ENCODE data around the gene COL6A5. TPM values are rescaled to one million over a fixed set of nuclear protein-coding genes. Genes with fewer than 3 reads are reported as not detected.

COL6A5 gene
- polyA plus RNA-seq, 1 of the 3 experiments (the other 2 are of a cell fraction) = not detected

DNA sequence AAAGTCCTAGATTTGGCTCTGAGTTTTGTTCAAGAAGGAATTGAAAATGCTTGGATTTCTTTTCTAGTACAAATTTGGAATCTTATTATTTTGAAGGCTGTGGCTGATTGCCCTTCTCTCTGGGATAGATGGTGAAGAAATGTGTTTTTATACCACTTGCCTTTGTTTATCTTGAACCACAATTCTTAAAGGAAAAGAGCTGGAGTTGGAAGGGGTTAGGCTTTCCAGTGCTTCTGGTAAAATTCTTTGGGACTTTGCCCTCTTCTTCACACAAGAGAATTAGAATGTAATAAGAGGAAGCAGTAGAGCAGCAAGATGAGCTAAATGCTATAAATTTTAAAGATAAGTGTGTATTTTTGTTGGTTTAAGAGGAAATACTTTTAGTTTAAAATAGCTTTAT is 65.8 kb downstream of the COL6A5 start:
- Histone ChIP-seq H3K36me3 (replicated peaks in 1 of 2; ENCODE audit: control insufficient read depth in 1 of 2, insufficient read depth in 2 of 2, low read length in 1 of 2) (no peaks in the 10 kb centered on the region), H3K27ac (ENCODE audit: low read depth in 2 of 2, low read length in 1 of 2) (no peak overlapping the region), H3K27me3 (ENCODE audit: insufficient read depth) (no peaks in the 10 kb centered on the region), H4K20me1 (ENCODE audit: insufficient read depth) (no peaks in the 10 kb centered on the region), H3K4me1 (ENCODE audit: control insufficient read depth in 1 of 2, insufficient read depth in 2 of 2, low read depth in 1 of 2, low read length in 1 of 2) (no peaks in the 10 kb centered on the region; a peak in 1 of 4 replicates), H3K9me3 (no peaks in the 10 kb centered on the region), H3K9ac (no peak overlapping the region), H2AFZ (ENCODE audit: low read depth) (no peak overlapping the region), H3K79me2 (ENCODE audit: insufficient read depth) (no peaks in the 10 kb centered on the region), H3K4me2 (no peak overlapping the region), H3K4me3 (ENCODE audit: low read depth in 2 of 2, low read length in 1 of 2) (no peak overlapping the region), H3F3A (replicated peaks; ENCODE audit: insufficient read depth) (no peaks in the 10 kb centered on the region), H3K9me2 (no peaks in the 10 kb centered on the region)
- no peak for DNase-seq
- POLR2A ChIA-PET = no interaction called here
- CTCF ChIA-PET = no interaction called here
- no peak for TF ChIP-seq MEF2A (IDR thresholded peaks at IDR 0.05; ENCODE audit: borderline replicate concordance, low read depth)

DNA sequence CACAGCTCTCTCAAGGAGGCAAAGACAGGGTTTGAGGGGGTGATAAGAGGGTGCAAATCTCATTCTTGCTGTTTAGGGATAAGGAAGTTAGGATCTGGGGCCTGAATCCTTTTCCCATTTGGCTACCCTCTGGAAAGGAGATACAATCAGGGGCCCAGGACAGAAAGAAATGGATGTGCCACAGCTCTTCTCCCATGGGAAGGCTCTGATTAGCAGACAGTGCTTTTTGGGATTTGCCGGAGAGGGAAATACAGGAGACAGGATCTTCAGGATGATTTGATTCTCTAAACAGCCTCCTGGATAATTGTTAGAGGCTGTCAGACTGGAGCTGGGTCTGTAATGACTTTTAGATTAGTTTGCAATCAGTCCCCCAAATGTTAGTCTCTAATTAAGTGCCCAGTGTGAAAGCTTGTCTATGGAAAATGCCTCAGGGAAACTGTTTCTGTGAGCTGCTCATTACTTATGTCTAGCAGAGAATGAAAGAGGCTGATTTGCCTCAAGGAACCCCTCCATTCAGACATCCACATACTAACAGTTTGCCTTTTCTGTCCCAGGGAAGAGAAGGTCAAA is 67.6 kb downstream of the COL6A5 start:
- no peaks in the 10 kb centered on the region for H3F3A ChIP-seq (replicated peaks; ENCODE audit: insufficient read depth)
- ChIA-PET POLR2A (no interaction called here), CTCF (no interaction called here)
- no peak for DNase-seq
- no peaks in the 10 kb centered on the region for H3K9me3 ChIP-seq
- no peaks in the 10 kb centered on the region for H3K27me3 ChIP-seq (ENCODE audit: insufficient read depth)
- H3K79me2 ChIP-seq (ENCODE audit: insufficient read depth) = no peaks in the 10 kb centered on the region
- H3K27ac ChIP-seq (ENCODE audit: low read depth in 2 of 2, low read length in 1 of 2) = no peak overlapping the region
- WGBS (ENCODE audit: low lambda C conversion rate) = 0% methylated on average over 1 of the region's 1 CpG
- no peaks in the 10 kb centered on the region for H4K20me1 ChIP-seq (ENCODE audit: insufficient read depth)
- no peak overlapping the region for H3K4me2 ChIP-seq
- no peaks in the 10 kb centered on the region; a peak in 1 of 4 replicates for H3K4me1 ChIP-seq (ENCODE audit: control insufficient read depth in 1 of 2, insufficient read depth in 2 of 2, low read depth in 1 of 2, low read length in 1 of 2)
- H3K9ac ChIP-seq = no peak overlapping the region
- H3K36me3 ChIP-seq (replicated peaks in 1 of 2; ENCODE audit: control insufficient read depth in 1 of 2, insufficient read depth in 2 of 2, low read length in 1 of 2) = no peaks in the 10 kb centered on the region
- H3K9me2 ChIP-seq = no peaks in the 10 kb centered on the region
- no peak overlapping the region for H3K4me3 ChIP-seq (ENCODE audit: low read depth in 2 of 2, low read length in 1 of 2)
- no peak overlapping the region for H2AFZ ChIP-seq (ENCODE audit: low read depth)
- TF ChIP-seq JUND (IDR thresholded peaks at IDR 0.05) (no peak), TEAD4 (IDR thresholded peaks at IDR 0.05; ENCODE audit: borderline replicate concordance, insufficient read depth) (no peak), EP300 (IDR thresholded peaks at IDR 0.05; ENCODE audit: borderline replicate concordance in 1 of 2, low read depth in 1 of 2, low read length in 1 of 2) (no peak), ELF1 (IDR thresholded peaks at IDR 0.05) (no peak)
- TF ChIP-seq, protein P1, sequence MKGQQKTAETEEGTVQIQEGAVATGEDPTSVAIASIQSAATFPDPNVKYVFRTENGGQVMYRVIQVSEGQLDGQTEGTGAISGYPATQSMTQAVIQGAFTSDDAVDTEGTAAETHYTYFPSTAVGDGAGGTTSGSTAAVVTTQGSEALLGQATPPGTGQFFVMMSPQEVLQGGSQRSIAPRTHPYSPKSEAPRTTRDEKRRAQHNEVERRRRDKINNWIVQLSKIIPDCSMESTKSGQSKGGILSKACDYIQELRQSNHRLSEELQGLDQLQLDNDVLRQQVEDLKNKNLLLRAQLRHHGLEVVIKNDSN (IDR thresholded peaks at IDR 0.05; ENCODE audit: borderline replicate concordance, low read depth) = no peak
- TF ChIP-seq, protein P2, sequence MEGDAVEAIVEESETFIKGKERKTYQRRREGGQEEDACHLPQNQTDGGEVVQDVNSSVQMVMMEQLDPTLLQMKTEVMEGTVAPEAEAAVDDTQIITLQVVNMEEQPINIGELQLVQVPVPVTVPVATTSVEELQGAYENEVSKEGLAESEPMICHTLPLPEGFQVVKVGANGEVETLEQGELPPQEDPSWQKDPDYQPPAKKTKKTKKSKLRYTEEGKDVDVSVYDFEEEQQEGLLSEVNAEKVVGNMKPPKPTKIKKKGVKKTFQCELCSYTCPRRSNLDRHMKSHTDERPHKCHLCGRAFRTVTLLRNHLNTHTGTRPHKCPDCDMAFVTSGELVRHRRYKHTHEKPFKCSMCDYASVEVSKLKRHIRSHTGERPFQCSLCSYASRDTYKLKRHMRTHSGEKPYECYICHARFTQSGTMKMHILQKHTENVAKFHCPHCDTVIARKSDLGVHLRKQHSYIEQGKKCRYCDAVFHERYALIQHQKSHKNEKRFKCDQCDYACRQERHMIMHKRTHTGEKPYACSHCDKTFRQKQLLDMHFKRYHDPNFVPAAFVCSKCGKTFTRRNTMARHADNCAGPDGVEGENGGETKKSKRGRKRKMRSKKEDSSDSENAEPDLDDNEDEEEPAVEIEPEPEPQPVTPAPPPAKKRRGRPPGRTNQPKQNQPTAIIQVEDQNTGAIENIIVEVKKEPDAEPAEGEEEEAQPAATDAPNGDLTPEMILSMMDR (IDR thresholded peaks at IDR 0.05) = no peak

DNA sequence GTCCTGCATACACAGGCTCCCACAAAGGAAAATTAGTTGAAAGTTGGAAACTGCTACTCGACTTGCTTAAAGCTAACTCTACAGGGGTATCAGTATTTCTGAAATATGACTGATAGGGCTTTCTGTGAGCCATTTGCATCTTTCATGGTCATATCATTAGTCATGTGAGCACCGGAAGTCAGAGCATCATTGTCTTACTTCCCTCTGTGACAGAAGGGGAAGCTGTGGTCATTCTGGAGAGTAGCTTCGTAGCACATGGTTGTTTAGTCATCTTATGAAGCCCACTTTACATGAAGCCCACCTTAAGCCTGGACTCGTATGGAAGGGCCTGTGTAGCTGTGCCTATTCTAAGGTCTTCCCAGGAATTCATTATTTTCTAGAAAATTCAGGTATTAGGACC is 69.0 kb downstream of the COL6A5 start:
- no peak overlapping the region for H3K4me3 ChIP-seq (ENCODE audit: low read depth in 2 of 2, low read length in 1 of 2)
- H2AFZ ChIP-seq (ENCODE audit: low read depth) = no peak overlapping the region
- H3K4me2 ChIP-seq = no peak overlapping the region
- H4K20me1 ChIP-seq (ENCODE audit: insufficient read depth) = no peaks in the 10 kb centered on the region
- no peaks in the 10 kb centered on the region for H3K9me2 ChIP-seq
- no peaks in the 10 kb centered on the region for H3K9me3 ChIP-seq
- 25% methylated on average over 4 of the region's 4 CpGs for WGBS (ENCODE audit: low lambda C conversion rate)
- no peaks in the 10 kb centered on the region for H3F3A ChIP-seq (replicated peaks; ENCODE audit: insufficient read depth)
- DNase-seq = no peak
- H3K36me3 ChIP-seq (replicated peaks in 1 of 2; ENCODE audit: control insufficient read depth in 1 of 2, insufficient read depth in 2 of 2, low read length in 1 of 2) = no peaks in the 10 kb centered on the region
- no peaks in the 10 kb centered on the region; a peak in 1 of 4 replicates for H3K4me1 ChIP-seq (ENCODE audit: control insufficient read depth in 1 of 2, insufficient read depth in 2 of 2, low read depth in 1 of 2, low read length in 1 of 2)
- no peak overlapping the region for H3K27ac ChIP-seq (ENCODE audit: low read depth in 2 of 2, low read length in 1 of 2)
- no peak overlapping the region for H3K9ac ChIP-seq
- POLR2A ChIA-PET = no interaction called here
- no peaks in the 10 kb centered on the region for H3K79me2 ChIP-seq (ENCODE audit: insufficient read depth)
- no peaks in the 10 kb centered on the region for H3K27me3 ChIP-seq (ENCODE audit: insufficient read depth)
- CTCF ChIA-PET = interaction anchor here (1.0 kb wide), 1 partner anchor 18 kb away, joined by 3 read pairs; no protein-coding TSS in a partner anchor
- TF ChIP-seq EP300 (IDR thresholded peaks at IDR 0.05; ENCODE audit: borderline replicate concordance in 1 of 2, low read depth in 1 of 2, low read length in 1 of 2) = no peak
- TF ChIP-seq TEAD4 (IDR thresholded peaks at IDR 0.05; ENCODE audit: borderline replicate concordance, insufficient read depth) = no peak
- TF ChIP-seq, protein P1 (IDR thresholded peaks at IDR 0.05; ENCODE audit: borderline replicate concordance, low read depth) = no peak
- no peak for TF ChIP-seq JUND (IDR thresholded peaks at IDR 0.05)
- no peak for TF ChIP-seq NFIC (IDR thresholded peaks at IDR 0.05; ENCODE audit: borderline replicate concordance)
- no peak for TF ChIP-seq FOXJ3 (CRISPR knock-in tag; IDR thresholded peaks at IDR 0.05)
- TF ChIP-seq, protein P3, sequence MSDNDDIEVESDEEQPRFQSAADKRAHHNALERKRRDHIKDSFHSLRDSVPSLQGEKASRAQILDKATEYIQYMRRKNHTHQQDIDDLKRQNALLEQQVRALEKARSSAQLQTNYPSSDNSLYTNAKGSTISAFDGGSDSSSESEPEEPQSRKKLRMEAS (IDR thresholded peaks at IDR 0.05; ENCODE audit: low read depth) = no peak
- TF ChIP-seq, protein P4, sequence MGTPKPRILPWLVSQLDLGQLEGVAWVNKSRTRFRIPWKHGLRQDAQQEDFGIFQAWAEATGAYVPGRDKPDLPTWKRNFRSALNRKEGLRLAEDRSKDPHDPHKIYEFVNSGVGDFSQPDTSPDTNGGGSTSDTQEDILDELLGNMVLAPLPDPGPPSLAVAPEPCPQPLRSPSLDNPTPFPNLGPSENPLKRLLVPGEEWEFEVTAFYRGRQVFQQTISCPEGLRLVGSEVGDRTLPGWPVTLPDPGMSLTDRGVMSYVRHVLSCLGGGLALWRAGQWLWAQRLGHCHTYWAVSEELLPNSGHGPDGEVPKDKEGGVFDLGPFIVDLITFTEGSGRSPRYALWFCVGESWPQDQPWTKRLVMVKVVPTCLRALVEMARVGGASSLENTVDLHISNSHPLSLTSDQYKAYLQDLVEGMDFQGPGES (IDR thresholded peaks at IDR 0.05; ENCODE audit: low read depth, low read length) = no peak
- TF ChIP-seq EZH2phosphoT487 (IDR thresholded peaks at IDR 0.05; ENCODE audit: borderline replicate concordance, low read depth) = no peak
- no peak for TF ChIP-seq MXI1 (IDR thresholded peaks at IDR 0.05; ENCODE audit: low read depth, low read length)

Measured in SK-N-SH (cell line).